ENCODE data around the gene UMODL1.
"Not testable (repeated sequence)": the region's sequence is repeated elsewhere in the genome, so short reads cannot be mapped to it uniquely, and the experiment has no call there.

UMODL1 gene

DNA sequence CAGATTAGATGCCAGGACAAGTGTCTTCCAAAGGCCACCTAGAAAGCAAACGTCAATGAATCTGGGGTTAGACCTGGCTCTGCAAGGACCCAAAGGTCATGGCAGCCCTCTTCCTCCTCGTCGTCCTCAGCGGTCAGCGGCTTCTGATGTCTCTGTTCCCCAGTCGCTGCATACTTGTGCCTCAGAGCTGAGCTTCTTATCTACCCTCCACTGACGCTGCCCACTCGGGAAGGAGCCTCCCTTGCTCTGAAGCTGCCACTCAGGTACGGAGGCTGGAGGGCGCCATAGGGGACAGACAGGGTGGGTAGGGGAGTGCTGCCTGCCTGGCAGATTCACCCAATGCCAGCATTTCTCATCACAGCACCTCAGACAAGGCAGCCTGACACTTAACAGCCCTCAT, 11.4 kb upstream of the UMODL1 start:
- no peak for DNase-seq

DNA sequence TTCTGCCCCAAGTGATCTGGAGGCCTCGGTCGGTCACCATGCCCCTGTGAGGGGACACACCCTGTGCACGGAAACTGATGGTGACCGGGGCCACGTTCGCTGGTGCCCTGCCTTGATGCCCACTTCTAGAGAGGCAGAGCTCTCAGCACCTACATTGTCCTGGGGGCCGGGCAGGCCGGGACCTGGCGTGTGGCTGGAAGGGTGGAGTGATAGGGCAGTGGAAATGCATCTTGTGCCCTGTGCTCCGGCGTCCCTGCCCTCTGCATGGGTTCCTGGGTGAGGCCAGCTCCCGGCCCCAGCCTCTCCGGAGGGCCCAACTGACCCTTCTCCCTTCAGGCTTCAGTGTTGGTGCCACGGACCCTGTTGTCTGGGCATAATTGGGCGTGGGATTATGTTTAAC, 11.0 kb upstream of the UMODL1 start:
- DNase-seq: no peak

DNA sequence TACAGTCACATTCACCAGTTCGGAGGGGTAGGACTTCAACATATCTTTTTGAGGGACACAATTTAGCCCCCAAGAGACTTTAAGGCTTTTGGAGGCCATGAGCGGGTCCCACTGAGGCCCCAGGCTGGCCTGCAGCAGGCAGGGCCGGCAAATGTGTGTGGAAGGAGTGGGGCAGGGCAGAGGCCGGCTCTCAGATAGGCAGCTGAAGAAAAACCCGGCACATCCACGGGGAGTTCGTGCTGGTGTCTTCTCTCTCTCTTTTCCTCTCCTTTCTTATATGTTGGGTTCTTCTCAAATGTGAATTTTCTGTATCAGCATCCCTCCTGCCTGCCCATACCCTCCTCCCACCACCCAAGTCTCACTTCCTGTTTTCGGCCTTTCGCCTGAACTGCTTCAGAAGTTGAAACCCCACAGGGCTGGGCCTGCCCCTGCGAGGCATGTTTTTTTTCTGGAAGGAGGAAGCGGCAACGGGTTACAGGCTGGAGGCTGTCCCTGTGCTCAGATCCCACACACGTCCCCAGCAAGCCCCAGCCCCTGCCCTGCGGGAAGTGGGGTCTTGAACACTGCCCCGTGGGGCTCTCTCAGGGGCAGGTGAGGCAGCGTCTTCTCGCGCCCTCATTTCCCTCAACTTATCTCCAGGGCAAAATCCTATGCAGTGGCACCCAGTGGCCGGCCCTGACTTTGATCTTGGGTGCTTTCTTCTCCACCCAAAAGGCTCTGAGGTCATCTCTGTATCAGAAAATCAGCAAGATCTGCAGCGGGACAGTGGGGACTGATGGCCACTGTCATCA, 9.7 kb upstream of the UMODL1 start:
- DNase-seq: no peak

DNA sequence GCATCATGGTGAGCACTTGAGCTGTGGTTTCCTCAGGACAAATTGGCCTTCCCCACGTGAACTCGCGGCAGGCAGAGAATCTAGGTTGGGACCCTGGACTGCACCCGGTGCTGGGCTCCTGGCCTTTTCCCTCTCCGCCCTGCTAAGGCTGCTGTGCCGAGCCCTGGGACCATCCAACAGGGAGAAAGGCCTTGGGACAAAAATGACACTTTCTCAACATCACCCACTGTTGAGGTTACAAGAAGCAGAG, 9.2 kb upstream of the UMODL1 start:
- no peak for DNase-seq

DNA sequence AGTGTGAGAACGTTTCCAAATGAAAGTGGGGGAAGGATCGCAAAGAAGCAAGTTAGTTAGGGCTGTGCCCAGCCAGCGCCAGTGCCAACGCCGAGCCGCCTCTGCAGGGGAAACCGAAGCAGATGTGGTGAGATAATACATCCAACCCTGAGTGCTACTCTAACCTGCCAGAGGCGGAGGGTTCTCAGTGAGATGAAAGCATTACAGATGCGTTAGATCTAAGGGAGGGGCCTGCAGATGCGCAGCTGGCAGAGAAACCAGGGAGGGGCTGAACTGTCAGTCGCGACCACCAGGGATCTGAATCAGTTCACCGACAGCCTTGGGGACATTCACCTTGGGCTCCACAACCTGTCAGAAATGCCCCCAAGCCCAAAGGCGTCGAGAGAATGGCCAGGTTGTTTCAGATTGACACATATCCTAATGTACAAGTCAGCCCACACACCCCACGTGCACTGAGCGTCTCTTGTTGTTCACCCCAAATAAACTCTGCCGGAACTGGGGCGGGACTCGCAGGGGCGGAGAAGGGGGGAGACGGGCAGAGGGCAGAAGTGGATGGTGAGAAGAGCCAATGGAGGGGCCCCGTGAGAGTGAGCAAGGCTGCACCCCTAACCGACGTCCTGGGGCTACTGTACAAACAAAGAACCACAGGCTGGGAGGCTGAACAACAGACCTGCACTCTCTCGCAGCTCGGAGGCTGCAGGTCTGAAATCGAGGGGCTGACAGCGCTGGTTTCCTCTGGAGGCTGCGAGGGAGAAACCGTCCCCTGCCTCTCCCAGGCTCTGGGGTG, 8.7 kb upstream of the UMODL1 start:
- no peak for DNase-seq

DNA sequence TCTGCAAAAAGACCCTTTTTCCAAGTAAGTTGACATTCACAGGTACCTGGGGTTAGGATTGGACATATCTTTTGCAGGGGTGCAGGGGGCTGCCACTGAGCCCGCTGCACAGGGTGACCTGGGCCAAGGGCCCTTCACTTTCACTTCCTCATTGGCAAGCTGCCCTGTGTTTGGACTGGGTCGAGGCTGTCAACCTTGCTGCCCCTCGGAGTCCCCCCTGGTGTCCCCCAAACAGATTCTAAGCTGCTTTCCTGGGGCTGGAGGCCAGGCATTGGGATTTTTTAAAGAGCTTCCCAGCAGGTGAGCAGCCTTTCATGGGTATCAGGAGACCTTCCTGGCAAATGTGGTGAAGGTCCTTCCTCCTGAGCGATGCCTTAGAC, 7.9 kb upstream of the UMODL1 start:
- no peak for DNase-seq

DNA sequence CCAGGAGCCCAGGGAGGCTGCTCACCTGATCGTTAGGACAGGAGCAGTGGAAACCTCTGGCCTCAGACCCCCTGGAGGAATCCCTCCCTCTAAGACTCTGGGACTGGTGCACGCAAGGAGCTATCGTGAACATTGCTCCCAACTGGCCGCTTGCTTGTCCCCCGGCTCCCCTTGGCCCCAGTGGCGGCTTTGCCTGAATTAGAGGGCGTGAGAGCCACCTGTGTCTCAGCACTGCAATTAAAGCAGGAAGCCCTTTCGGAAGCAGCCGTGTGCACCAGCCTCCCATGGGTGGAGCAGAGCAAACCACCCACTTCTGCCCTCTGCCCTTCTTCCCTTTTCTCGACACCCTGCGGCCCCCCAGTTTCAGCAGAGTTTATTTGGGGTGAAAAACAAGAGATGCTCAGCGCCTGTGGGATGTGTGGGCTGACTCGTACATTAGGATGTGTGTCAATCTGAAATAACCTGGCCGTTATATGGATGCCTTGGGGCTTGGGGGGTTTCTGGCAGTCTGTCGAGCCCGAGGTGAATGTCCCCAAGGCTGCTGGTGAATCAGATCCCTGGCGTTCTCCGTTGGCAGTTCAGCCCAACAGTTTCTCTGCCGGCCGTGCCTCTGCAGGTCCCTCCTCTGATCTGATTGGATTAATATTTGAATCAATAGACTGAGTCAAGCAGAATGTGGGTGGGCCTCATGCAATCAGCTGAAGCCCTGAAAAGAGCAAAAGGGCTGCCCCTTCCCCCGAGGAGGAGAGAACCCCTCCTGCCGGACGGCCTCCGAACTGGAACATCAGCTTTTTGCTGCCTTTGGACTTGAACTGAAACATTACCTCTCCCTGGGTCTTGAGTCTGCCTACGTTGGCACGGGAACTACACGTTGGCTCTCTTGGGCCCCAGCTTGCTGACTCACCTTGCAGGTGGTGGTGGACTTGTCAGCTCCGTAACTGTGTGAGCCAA, 7.3 kb upstream of the UMODL1 start:
- DNase-seq: no peak

DNA sequence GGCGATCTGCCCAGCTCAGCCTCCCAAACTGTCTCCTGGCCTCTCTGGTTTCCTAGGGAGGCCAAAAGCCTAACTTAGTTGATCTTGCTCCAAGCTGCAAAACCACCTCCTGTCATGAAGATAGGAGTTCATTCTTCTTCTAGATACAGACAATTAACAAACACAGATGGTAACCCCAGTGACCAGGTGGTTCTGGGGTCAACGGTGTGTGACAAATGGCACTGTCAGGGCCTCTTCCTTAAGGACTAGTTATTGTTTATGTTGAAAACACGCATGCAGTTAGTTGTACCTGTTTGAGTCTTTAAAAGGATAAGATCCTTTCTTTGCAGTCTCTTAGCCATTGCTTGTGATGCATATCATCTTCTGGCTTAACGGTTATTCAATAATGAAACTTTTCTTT, 4.6 kb upstream of the UMODL1 start:
- no peak for DNase-seq

DNA sequence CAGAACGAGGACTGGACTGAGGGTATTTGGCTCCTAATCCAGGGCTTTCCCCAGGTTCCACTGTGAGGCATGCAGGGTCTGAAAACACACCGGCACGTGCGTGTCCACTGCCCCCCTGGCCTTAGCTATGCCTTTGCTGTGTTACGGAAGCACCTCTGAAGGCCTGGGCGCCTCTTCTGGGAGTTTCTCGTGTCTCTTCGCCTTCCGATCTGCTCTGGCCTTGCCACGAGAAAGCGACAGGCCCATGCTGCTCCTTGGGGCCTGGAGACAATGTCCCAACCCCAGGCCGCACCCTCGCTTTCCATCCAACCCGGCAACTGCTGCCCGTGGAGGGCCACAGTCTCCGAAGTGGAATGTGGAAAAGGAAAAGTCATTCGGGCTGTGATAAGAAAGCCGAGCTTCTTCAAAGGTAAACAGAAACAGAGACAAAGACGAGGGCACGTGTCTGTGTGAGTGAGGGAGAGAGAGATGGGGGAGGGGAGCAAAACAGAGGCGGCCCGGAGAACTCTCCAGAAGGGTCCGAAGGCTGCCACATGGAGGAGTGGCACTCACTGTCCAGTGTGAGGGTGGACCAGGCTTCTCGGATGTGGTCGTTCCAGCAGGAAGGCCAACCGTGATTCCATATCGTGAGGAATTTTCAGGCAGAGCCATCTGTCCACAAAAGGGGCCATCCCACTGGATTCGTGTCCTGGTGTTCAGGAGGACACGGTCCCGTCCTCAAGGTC, 3.4 kb upstream of the UMODL1 start:
- DNase-seq: no peak

DNA sequence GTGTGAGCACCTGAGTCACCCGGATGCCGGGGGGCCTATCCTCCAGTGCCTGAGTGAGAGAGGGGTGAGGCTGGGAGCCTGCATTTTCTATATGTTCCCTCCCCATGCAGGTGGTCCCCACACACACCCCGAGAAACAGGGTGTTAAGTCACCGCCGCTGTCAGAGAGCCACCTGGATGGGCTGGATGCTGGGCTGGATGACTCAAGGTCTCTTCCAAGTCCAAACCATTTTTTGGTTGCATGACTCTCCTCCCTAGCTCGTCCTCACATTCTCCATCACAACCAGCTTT, 2.9 kb upstream of the UMODL1 start:
- DNase-seq: no peak

DNA sequence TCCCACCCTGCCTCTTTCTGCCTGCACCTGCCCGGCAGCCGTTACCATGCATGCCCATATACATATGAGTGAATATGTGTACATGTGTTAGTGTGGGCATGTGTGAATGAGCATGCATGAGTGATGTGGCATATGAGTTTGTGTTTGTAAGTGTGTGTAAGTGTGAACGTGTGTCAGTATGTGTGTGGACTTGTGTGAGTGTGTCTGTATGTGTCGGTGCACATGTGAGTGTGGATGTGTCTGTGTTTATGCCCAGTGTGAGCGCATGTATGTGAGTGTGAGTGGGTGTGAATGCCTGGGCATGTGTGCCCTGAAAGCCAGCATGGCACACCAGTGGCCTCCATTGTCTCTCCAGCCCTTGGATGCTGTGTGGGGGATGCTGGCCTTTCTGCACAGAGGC, 2.5 kb upstream of the UMODL1 start:
- DNase-seq: no peak

DNA sequence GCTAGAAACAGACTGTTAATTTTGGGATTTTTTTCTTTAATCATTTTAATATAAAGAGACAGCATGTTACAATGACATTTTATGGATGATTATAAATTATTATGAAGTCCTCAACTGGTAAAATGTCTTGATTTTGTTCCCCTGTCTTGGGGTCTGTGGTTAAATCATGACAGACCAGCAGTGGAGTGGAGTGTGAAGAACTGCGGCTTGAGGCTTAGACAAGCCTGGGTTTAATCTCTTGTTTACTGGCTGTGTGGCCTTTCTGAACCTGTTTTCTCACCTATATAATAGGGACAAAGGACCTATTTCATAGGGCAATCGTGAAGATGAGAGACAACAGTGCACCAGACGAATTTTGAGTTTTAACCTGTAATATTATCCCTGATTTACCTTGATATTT, 1.8 kb upstream of the UMODL1 start:
- DNase-seq: no peak

DNA sequence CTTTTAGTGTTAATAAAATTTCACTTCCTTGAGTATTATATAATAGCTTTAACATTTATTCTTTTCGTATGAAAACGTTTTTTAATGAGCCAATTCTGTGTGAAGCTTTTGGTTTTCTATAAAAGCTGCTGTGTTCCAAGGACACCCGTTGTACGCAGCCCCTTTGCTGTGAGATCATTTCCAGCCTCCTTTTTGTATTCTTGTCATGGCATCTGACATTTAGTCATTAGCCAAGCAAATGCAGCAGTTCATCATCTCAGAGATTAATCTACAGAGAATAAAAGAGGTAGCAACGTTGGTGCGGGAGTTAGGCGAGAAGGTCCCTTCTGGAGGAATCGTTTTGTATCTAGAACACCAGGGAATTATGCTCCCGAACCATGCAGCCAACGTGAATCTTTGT, 1.3 kb upstream of the UMODL1 start:
- DNase-seq: no peak

DNA sequence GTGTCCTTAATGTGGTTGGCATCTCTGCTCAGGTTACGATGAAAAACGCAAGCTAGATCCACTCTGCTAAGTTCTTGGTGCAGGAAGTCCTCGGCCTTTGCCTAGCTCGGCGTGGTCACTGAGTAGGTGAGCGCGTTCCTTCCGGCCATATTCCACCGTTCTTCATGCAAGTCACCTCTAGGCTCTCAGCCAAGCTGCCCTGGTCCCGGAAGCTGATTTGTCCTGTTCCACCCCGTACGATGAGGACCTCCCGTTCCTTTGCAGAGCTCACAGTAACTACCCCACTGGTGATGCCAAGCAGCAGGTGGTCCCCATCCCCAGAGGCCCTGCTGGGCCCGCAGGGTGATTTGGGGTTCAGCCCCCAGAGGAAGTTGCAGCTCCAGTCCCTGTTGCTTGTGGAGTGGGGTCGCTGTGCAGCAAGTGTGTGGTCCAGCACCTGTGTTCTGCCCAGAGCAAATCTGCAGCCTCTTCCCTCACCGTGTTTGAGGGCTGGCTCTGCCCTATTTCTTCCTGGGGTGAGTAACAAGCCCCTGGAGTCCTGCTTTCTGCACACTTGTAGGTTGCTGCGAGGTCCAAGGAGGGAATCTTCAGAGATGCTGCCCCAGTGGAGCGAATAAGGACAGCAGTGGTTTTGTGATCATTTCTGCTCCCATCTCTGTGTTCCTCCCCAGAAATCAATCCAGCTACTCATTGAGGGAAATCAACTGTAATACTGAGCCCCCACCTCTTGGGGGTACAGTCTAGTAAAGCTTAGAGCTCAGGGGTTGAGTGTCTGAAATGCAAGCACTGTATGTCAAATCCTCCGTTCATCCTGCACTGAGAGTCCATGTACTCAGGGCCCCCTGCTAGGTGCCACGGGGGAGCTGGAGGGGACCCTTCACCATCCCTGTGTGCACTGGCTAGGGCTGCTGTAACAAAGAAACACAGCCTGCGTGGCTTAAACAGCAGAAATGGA, 2.3 kb downstream of the UMODL1 start:
- no peak for DNase-seq

DNA sequence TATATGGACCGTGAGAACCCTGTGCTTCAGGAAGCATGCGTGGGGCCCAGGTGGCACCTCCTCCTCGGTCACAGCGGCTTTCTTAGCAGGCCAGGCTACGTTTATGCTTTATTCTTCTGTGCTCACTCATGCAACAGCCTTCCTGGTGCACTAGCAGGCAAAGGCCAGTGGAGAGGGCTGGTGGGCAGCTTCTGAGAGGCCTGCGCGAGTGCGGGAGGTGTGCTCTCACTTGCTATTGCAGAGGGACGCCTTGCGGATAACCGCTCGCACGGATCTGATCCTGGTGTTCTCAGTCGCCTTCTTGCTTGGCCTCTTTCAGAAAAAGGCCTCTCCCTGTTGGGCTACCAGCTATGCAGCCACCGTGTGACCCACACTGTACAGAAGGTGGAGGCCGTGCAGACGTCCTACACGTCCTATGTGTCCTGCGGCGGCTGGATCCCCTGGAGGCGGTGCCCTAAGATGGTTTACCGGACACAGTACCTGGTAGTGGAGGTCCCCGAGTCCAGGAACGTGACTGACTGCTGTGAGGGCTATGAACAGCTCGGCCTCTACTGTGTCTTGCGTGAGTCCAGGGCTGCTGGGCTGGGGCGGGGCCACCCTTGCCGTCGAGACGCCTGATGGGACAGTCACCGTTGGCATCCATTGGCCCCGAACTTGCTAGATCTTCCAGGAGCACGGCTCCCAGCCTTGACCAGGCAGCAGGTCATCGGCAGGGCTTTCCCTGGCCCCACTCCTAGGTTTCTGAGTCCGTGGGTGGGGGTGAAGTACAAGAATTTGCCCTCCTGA, 4.8 kb downstream of the UMODL1 start:
- no peak for DNase-seq

DNA sequence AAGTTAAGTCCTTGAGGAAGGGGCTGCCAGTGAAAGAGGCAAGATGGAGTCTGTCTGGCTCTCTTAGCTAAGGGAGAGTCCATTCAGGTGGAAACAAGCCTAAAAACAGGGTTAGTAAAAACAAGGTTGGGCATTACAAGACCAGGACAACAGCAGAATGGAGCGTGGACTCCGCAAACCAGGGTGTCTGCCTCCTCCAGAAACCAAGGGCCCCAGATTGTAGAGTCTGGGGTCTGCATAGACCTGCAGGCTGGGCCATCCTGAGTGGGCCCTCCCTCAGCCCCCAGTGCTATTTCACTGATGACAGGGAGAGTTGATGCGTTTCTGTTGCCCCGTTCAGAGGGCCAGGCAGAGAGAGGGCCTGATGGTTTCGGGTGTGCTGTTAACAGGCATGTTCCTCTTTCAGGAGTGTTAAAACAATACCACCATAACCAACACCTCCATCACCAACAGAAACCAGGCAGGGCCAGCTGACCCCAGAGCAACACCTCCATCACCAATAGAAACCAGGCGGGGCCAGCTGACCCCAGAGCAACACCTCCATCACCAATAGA, 6.6 kb downstream of the UMODL1 start:
- not testable (repeated sequence) for DNase-seq

DNA sequence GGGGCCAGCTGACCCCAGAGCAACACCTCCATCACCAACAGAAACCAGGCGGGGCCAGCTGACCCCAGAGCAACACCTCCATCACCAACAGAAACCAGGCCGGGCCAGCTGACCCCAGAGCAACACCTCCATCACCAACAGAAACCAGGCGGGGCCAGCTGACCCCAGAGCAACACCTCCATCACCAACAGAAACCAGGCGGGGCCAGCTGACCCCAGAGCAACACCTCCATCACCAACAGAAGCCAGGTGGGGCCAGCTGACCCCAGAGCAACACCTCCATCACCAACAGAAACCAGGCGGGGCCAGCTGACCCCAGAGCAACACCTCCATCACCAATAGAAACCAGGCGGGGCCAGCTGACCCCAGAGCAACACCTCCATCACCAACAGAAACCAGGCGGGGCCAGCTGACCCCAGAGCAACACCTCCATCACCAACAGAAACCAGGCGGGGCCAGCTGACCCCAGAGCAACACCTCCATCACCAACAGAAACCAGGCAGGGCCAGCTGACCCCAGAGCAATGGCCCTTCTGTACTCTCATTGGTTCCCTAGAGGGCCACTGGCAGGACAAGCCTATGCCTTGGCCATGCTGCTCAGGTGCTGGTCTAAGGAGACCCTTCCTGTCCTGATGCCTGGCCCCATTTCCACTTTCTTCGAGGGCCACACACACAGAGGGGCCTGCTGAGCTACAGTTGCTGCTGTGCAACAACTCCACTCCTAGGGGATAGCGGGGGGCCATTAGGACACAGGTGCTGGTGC, 7.3 kb downstream of the UMODL1 start:
- DNase-seq: not testable (repeated sequence)

DNA sequence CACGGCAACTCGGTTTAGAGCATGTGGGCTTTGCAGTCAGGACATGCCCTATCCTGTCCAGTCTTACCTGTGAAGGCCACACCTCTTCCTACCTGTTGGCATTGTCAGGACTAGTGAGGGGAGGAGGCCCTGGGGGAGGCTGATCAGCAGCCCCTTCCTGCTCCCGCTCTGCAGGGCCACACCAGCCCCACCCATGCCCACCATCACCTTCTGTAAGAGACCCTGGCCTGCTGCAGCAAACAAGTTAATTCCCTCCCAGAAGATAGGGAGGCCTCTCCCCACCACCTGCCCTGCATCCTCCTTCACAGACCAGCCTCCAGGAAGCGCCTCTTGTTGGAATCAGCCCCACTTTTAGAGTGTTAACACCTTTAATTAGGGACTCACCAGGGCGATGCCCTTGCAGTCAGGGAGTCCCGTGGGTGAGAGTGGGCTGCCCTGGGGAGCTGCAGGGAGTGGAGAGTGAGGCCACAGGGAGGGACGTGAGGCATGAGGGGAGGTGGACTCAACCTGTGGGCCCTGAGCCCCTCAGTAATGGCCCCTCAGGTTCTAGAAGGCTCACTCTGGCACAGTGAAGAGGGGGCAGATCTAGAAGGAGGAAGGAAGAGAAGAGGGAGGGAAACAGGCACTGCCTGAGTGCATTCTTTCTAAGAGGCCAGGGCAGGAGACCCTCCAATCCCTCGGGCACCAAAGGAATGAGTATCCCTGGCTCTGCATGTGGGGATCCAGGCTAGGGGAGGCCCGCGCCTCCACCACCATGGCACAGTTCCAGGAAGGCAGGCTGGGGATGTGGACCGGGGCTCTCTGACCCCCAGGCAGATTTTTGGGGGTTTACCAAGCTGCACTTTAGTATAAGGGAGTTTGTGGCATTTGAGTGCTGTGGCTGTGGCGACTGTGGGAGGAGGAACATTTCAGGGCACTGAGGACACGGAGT, 8.2 kb downstream of the UMODL1 start:
- no peak for DNase-seq
